TTC549 (cell line): Measurements from ENCODE around the gene PACS1.
"Not testable (repeated sequence)": the region's sequence is repeated elsewhere in the genome, so short reads cannot be mapped to it uniquely, and the experiment has no call there.

Experiments
- FAIRE-seq: peaks from 2 replicates; lab custom pipeline; 2012; peaks lifted over from hg19 to GRCh38; lab: Jason Lieb, UNC

PACS1 gene

DNA sequence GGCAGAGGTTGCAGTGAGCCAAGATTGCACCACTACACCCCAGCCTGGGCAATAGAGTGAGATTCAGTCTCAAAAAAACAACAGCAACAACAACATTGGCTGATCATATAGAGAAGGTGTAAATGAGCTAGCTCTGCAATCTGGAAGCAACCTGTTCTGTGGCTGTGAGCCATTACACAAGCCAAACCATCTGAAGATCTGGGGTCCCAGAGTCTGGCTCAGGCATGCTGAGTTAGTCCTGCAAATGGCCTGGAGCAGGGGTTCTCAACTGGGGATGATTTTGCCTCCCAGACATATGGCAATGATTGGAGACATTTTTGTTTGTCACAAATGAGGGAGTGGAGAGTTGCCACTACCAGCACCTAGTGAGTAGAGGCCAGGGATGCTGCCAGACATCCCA is 156.0 kb downstream of the PACS1 start:
- no peak for FAIRE-seq

DNA sequence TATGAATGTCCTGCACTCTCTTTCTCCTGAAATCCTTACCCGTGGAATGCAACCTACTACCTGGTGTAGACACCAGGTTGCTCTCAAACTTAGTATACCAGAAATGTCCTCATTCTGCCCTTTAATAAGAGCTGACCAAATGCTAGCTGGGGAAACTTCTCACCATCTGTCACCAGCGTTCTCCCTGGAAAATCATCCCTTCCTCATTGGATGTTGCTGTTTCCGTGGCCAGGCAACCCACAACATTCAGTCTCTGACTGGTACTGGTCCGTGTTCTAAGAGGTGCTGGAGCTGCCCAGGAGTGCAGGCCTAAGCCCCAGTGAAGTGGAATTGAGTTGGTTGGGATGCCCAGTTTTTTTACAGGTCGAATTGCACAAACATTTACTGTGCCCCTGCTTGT is 157.6 kb downstream of the PACS1 start:
- FAIRE-seq = no peak

DNA sequence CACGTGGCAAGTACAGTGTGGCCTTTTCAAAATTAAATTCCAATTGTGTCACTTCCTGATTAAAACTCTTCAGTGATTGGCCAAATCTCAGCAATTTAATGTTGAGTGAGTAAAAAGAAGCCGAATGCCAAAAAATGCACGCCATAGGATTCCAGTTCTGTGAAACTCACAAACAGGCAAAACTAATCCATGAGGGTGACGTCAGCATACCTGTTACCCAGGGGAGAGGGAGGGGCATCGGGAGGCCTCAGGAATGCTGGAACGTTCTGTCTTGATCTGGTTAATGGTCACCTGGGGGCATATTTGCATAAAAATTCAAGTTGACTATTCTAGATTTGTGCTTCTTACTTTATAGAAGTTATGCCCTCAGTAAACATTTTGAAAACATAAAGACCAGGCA is 158.4 kb downstream of the PACS1 start:
- FAIRE-seq = no peak

DNA sequence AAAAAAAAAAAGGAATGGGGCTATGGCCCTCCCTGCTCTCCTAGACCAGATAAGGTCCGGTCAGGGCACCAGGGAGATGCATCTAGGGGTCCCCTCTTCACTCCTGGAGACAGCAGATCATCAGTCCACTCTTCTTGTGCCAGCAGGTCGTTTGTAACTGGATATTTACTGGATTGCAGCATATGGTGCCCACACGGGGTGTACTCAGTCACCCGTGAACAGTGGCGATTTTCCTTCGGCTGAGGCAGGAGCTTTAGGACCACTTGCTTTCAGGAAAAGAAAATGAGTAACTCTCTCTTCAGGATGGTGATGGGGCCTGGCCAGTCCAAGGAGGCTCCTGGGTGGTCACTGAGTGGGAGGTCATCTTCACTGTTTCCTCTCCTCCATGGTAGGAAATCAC is 160.1 kb downstream of the PACS1 start:
- no peak for FAIRE-seq

GRCh38 chr11:66230978-66231377 is 160.9 kb downstream of the PACS1 start:
- FAIRE-seq = no peak

DNA sequence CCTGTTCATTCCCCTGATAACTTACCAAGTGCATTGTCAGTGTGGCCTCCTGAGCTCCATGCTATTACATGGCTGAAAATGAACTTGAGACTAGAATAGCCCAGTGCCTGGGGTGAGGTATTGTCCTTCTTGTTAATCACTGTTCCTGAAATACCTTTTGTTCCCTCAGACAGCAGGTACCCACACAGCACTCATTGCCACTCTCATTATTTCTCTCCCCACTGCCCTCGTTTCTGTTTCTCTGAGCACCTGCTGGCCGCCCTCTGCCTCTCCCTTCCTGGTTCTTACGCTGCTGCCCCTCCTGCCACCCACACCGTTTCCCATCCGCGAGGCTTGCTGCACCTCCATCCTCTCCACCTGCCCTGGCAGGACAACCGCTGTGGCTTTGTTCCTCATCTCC is 161.5 kb downstream of the PACS1 start:
- FAIRE-seq = no peak

- no peak for FAIRE-seq
These were observed 162.7 kb downstream of the PACS1 start for GRCh38 chr11:66232769-66233168.

DNA sequence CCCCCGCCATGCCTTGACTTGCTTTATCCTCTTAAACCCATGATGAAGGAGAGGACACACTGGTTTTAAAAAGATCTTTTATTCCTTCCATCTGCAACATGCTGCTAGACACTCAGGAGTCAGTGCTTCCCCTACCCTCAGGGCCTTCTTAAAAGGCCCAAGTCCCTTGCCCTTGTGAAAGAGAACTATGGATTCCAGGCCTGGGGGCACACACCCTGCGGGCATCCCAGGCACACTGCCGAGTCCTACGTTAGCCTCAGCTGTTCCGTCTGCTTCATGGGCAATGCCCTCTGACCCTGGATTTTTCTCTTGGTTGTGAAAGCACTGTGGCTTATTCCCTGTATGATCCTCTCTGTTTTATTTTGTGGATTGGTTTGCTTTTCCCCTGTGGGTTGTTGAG is 163.2 kb downstream of the PACS1 start:
- FAIRE-seq = no peak

GRCh38 chr11:66235141-66235540 is 165.1 kb downstream of the PACS1 start:
- no peak for FAIRE-seq

- FAIRE-seq = no peak
These were observed 167.8 kb downstream of the PACS1 start for GRCh38 chr11:66237867-66238266.

GRCh38 chr11:66238786-66239413 is 168.8 kb downstream of the PACS1 start:
- FAIRE-seq = no peak

- no peak for FAIRE-seq
These were observed 169.4 kb downstream of the PACS1 start for GRCh38 chr11:66239511-66239910.

- FAIRE-seq = no peak
These were observed 170.1 kb downstream of the PACS1 start for GRCh38 chr11:66239998-66240780.

GRCh38 chr11:66240781-66241136 is 170.7 kb downstream of the PACS1 start:
- no peak for FAIRE-seq

DNA sequence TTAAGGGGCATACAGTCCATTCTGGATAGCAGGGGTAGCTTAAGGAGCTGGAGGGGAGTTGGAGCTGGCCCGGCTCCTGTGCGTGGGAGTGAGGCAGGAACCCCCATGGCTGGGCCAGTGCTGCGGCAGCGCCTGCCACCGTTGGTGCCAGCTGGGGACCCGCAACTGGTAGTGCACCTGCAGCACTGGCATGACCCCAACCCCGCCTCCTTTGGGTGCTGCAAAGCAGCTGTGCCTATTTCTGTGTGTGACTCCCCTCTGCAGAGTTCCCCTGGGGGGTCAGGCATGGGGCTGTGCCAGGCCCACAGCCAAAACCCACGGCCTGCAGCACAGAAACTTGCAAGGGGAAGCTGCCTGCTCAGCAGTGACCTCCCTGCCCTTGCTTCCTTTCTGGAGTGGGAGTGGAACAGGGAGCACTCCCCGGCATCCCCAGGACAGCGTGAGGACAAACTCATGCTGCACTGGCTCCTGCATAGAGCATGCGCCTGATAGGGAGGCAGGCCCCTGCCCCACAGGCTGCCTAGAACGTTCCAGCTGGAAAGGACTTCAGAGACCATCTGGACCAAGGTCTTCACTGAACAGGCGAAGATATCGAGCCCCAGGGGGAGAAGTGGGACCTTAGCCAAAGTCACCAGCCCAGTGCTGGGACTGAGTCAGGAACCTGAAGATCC is 172.2 kb downstream of the PACS1 start:
- FAIRE-seq = no peak

DNA sequence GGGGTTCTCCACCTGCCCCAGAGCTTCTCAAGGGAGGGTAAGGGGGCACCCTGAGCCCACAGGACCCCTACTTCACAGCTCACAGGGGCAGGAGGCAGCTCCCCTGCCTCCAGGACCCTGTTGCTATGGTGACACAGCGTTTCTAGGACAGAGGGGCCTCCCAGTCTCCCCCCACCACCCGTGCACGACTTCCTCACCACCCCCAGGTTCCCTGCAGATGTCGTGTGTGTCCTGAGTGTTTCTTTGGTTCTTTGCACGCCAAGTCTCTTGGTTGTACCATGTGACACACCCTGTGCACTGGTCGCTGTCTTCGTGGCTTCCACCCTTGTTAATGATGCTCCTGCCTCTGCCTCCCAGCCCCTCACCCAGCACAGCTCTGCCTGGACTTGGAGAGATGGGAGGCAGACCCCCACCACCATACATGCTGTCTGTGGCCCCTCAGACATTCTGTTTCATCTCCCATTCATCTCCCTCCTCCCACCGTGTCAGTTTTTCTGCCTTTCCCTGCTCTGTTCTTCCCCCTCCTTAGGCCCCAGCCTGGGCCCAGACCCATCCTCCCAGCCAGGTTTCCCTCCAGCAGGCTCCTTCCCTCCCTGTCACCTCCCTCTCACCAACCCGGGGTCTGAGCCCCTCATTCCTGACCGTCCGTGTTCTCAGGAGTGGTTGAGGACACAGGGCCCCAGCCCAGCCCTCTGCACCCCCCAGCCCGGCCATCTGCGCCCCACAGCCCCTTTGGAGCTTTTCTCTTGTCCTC is 173.9 kb downstream of the PACS1 start:
- FAIRE-seq = no peak

GRCh38 chr11:66247295-66247694 is 177.2 kb downstream of the PACS1 start:
- FAIRE-seq = no peak

- FAIRE-seq = no peak
These were observed 177.7 kb downstream of the PACS1 start for GRCh38 chr11:66247801-66248200.

GRCh38 chr11:66248903-66249302 is 178.8 kb downstream of the PACS1 start:
- no peak for FAIRE-seq

DNA sequence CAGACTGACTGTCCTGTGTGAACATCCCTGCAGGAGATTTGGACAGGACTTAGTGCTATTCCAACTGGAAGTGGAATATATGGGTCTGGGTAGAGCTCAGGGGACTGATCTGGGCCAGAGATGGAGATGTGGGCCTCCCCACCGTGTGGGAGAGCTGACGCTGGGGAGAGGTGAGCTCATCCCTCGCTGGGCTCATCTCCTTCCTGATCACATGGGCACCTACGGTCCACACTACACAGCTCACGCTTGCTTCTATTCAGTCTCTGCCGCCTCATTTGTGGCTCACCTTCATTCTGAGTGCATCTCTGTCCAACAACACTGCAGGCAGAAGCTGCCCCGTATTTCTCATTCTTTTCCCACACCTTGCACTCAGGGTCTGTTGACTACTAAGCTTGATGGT is 181.7 kb downstream of the PACS1 start:
- FAIRE-seq = no peak

DNA sequence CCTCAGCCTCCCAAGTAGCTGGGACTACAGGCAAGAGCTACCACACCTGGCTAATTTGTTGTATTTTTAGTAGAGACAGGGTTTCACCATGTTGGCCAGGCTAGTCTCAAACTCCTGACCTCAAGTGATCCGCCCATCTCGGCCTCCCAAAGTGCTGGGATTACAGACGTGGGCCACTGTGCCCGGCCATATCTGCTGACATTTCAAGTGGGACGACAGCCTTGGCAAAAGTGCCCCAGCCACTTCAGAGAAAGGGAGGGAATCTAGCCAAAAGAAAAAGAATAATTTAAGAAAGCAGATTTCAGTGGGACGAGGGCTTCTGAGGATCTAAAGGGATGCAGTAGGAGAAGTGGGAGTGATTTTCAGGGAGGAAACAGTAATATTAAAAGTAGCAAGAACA is 183.0 kb downstream of the PACS1 start:
- not testable (repeated sequence) for FAIRE-seq

- no peak for FAIRE-seq
These were observed 188.4 kb downstream of the PACS1 start for GRCh38 chr11:66258473-66258893.

DNA sequence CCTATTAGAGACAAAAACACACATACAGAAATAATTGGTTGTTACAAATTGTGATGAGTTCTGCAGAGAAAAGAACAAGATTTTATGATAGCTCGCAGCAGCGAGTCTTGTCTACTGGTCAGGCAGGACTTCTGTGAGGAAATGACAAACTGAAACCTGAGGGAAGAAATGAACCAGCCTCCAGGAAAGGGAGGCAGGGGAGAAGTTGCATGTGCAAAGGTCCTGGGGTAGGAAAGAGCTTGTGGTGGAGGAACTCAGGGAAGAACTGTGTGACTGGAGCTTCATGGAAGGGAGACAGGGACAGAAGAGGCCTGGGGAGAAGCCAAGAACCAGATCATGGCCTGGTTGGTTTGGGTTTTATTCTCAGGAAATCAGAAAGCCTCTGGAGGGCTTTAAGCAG is 189.2 kb downstream of the PACS1 start:
- FAIRE-seq = no peak
